Stimulated activated CD4-positive, alpha-beta T cell treated with anti-CD3 and anti-CD28 coated beads, Interleukin-1b, Interleukin-23, amount 100 ng/mL, for 1 hour (primary cell): ENCODE measurements around the gene DERL2.
"Not testable (repeated sequence)": the region's sequence is repeated elsewhere in the genome, so short reads cannot be mapped to it uniquely, and the experiment has no call there.

ENCODE experiments used
- DNase-seq, 2 donors: peaks; one replicate each; pipeline ENCODE4 v3.0.0-alpha.2; 2020; ENCODE audit warnings: low read depth in 2 of 2

DERL2 gene

DNA sequence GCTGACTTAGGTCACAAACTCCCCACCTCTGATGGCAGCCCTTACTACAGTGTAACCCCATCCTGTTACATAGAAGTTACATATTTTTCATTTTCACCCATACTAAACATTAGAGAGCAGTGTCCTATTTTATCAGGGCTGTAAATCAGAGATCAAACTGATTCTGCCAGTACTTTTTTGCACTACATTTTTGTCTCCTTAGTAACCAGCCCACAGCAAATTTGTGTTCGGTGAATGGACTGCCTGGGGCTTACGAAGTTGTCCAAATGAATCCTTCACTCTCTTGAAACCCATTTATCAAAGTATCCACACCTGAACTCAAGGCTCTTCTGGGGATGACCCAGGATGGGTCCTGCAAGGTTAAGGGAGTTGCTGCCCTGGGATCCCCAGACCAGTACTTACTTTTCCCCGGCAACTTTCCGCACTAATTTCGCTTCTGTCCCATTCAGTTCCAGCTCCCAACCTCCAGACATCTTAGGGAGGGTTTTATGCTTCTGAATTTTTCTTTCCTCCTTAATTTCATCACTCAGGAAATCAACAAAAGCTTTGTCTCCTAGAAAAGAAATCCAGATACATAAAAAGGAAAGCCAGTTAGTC, 48.2 kb downstream of the DERL2 start:
- no peak for DNase-seq

DNA sequence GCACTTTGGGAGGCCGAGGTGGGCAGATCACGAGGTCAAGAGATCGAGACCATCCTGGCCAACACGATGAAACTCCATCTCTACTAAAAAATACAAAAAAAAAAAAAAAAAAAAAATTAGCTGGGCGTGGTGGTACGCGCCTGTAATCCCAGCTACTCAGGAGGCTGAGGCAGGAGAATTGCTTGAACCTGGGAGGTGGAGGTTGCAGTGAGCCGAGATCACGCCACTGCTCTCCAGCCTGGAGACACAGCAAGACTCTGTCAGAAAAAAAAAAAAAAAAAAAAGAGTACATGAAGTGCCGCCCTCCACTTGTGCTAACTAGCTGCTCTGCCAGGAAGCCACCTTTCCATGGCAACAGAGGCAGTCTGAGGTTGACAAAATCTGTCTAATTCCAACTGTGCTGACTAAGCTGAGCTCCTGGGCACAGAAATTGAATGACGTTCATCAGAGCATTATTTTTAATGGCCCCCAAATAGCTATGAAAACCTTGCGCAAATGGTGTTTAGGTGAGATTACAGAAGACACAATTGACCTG, 50.1 kb downstream of the DERL2 start:
- DNase-seq = not testable (repeated sequence)

DNA sequence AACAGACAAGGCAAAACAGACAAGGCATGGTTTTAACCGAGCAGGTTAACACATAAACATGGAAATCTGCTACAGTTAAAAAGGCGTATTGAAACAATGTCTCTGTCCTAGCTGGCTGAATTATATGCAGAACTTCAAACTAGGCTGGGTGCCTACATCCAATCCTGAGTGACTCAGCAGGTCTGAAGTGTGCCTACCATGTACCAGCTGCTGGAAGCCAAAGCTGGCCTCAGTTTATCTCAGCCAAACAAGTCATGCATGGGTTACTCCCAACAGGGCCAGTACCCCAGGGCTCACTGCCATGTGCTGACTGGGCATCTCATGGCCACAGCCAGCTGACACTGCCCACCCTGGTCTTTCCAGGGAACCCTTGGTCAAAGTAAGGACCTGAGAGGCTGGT, 51.0 kb downstream of the DERL2 start:
- DNase-seq = no peak

DNA sequence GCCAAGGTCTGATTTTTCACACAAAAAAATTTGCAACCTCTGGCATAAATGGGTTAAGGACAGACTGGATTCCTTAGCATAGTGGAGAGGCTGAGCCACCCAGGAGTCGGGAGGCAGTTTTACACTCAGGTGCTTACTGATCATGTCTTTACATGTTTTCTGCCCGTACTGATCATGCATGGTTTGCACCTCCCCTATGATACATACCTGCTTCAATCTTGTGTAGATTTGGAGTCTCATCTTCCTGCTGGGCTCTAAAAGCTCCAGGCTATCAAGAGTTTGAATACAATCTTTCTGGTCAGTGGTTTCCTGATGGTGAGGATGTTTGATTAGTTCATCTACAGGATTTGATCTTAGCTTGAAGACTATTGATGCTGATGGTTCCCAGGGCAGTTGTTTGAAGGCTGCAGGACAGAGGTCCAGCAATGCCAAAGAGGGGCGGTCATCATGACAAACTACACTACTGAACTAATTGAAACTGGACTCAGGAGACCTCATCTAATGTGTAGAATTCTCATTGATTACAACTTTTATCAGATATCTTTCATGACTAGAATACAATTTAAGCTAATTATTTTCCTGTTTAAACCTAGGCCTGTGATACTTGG, 53.9 kb downstream of the DERL2 start:
- DNase-seq = no peak

DNA sequence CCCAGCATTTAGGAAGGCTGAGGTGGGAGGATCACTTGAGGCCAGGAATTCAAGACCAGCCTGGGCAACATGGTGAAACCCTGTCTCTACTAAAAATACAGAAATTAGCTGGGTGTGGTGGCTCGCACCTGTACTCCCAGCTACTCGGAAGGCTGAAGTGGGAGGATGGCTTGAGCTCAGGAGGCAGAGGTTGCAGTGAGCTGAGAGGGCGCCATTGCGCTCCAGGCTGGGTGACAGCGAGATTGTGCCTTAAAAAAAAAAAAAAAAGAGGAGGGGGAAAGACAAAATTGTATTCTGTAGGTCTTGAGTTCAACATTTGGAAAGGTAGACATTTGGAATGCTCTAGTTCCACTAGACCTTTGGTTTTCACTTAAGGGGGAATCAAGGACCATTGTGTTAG, 54.7 kb downstream of the DERL2 start:
- not testable (repeated sequence) for DNase-seq

DNA sequence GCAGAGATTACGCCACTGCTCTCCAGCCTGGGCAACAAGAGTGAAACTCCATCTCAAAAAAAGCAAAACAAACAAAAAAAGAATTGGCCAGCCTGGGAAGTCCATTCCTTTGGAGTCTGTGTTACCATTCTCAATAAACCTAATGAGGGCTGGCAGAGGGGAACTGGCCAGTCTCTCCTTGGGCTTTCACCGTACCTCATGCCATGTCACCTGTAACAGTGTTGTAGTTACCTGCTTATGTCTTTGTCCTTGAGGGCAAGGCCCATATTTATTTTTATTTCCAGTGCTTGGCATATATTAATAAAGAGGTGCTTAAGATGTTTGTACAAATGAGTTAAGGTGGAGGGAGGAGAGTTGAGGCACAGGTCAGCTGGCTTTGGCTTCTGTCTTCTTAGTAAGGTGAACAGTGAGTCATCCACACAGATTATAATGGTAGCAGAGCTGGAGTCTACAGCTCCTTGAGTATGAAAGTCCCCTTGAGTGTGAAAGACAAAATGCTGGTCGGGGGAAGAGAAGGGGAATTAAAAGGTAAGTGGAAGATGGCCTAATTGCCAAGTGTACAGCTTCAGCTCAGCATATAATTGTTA, 55.5 kb downstream of the DERL2 start:
- DNase-seq = no peak

DNA sequence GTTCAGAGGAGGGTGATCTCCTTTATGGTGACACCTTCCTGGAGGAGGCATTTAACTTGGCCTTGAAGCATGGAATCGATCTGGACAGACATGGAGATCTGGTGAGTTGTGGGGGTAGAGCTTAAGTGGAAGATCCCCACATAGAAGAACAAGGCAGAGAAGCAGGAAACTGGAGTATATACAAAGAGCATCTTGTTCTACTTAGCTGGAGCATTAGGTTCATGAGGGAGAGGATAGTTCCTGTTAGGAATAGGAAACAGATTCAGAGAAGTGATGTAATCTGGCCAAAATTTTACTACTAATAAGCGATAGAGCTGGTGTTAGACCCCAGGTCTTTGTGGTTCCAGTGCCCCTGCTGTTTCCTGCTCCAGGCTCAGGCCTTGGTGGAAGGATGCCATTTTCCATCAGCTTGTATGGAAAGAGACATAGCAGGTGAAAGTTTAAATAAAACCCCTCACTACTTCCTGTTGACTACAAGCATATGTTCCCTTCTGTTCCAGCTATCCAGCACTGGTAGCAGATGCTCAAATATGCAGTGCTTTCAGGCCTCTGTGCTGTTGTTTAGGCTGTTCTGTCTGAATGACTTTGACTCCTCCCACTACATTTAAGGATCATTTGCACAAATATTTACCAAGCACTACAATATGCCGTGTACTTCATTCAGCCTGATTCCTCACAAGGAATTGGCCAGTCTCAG, 56.6 kb downstream of the DERL2 start:
- DNase-seq = no peak

DNA sequence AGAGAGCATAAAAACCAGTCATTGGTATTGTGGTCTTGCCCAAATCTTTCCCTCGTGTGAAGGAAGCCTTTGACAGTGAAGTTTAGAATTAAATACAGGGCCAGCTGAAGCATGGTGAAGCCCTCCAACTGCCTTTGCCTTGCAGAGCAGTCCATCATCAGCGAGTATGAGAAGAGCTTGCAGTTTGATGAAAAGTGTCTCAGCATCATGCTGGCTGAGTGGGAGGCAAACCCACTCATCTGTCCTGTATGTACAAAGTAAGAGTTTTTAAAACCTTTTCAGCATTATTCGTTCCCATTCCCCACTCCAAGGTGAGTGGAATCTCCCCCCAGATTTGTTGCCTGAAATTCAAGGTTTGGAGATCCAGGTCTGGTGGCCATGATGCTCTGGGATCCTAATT, 60.2 kb downstream of the DERL2 start:
- no peak for DNase-seq

DNA sequence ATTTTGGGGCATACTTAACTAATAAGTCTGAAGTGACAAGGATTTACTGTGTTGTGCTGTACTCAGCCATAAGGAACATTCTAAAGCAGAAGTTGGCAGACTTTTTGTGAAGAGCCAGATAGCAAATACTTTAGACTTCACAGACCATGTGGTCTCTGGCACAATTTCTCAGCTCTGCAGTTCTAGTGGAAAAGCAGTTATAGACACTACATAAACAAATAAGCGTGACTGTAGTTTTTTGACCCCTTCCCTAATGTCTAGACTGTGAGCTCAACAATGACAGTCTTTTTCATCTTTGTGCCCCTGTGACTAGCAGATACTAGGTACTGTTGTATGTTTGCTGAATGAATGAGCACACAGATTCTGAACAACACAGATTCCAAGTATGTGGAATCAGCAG, 61.1 kb downstream of the DERL2 start:
- no peak for DNase-seq

DNA sequence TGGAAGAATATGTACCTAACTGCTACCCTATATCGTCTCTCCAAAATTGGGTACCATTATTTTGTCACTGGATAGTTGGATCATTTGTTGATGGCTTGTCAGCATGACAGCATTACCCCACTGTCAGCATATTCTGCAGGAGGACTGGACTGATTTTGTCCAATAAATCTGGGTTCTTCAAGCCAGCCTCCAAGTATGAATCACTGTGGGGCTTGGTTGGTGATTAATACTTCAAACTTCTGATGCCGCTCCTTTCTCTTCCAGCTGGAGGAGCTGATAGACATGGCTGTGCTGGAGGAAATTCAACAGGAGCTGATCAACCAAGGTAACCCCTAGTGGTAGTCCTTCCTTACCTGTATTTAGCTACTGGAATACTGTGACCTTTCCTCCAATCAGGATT, 63.5 kb downstream of the DERL2 start:
- no peak for DNase-seq
